ENCODE data around the gene CREG1.

CREG1 gene

GRCh38 chr1:167529829-167530474 lies 23.6 kb downstream of the CREG1 start:
- no peak for DNase-seq

- DNase-seq, result no peak
Measured at GRCh38 chr1:167528057-167528728, 25.4 kb downstream of the CREG1 start.

GRCh38 chr1:167526667-167527383 lies 26.7 kb downstream of the CREG1 start:
- DNase-seq, result no peak

- DNase-seq, result no peak
Measured at GRCh38 chr1:167524651-167525050, 28.9 kb downstream of the CREG1 start.

- DNase-seq, result no peak
Measured at GRCh38 chr1:167522246-167522645, 31.3 kb downstream of the CREG1 start.

- DNase-seq, result no peak
Measured at GRCh38 chr1:167520711-167521206, 32.8 kb downstream of the CREG1 start.

GRCh38 chr1:167518331-167518700 lies 35.2 kb downstream of the CREG1 start, which contains the start of gene CD247:
CD247 (minus strand) TSS chr1:167518529; CDS start chr1:167518465, 64 bp downstream.
- no peak for DNase-seq

- no peak for DNase-seq
Measured at GRCh38 chr1:167517535-167518330, 35.8 kb downstream of the CREG1 start.

- no peak for DNase-seq
Measured at GRCh38 chr1:167516404-167517388, 36.9 kb downstream of the CREG1 start.

GRCh38 chr1:167515893-167516321 lies 37.7 kb downstream of the CREG1 start:
- DNase-seq, result no peak

- no peak for DNase-seq
Measured at GRCh38 chr1:167515461-167515860, 38.1 kb downstream of the CREG1 start.

GRCh38 chr1:167514288-167514687 lies 39.3 kb downstream of the CREG1 start:
- no peak for DNase-seq

GRCh38 chr1:167512046-167512654 lies 41.4 kb downstream of the CREG1 start:
- no peak for DNase-seq

- no peak for DNase-seq
Measured at GRCh38 chr1:167511374-167511986, 42.1 kb downstream of the CREG1 start.

GRCh38 chr1:167510881-167511280 lies 42.7 kb downstream of the CREG1 start:
- DNase-seq, result no peak

GRCh38 chr1:167510244-167510643 lies 43.3 kb downstream of the CREG1 start:
- DNase-seq, result no peak

- no peak for DNase-seq
Measured at GRCh38 chr1:167509587-167509986, 44.0 kb downstream of the CREG1 start.

- no peak for DNase-seq
Measured at GRCh38 chr1:167507719-167508118, 45.8 kb downstream of the CREG1 start.

GRCh38 chr1:167504467-167504827 lies 49.1 kb downstream of the CREG1 start:
- DNase-seq, result no peak

- no peak for DNase-seq
Measured at GRCh38 chr1:167503626-167504466, 49.7 kb downstream of the CREG1 start.
